ENCODE data around the gene ACTN2.

GRCh38 chr1:236691348-236691747, 5.0 kb downstream of the ACTN2 start:
- no peak for TF ChIP-seq REST (tag by site-specific recombination; IDR thresholded peaks at IDR 0.05)
- no peak for TF ChIP-seq ZIC2 (tag by site-specific recombination; IDR thresholded peaks at IDR 0.05)
- no peak for TF ChIP-seq CTCF (tag by site-specific recombination; IDR thresholded peaks at IDR 0.05)
- no peak for TF ChIP-seq TSHZ1 (tag by site-specific recombination; IDR thresholded peaks at IDR 0.05; ENCODE audit: borderline replicate concordance)
